GM12878 (cell line): ENCODE results near the gene CNN1. TPM values are rescaled to one million over a fixed set of nuclear protein-coding genes. Genes with fewer than 3 reads are reported as not detected.

ENCODE experiments used
- ATAC-seq: fragments of 200-7000 bp; cut with Tn5 transposase; 3 replicates; pipeline ENCODE4 v1.9.1; 2020; ENCODE audit warnings: mild to moderate bottlenecking, moderate library complexity
- BruUV-seq: library from RNA; stranded (reverse); fragments of 400-500 nt; replicated peaks from 2 replicates; lab custom pipeline; 2021; lab: Mats Ljungman, UMichigan
- CTCF ChIA-PET: fragments of 300-600 bp; sonication (Branson Sonifier 250); formaldehyde crosslinking; extraction: SDS; loops from one replicate; lab custom pipeline; 2021; ENCODE audit warnings: inconsistent platforms; lab: Yijun Ruan, JAX
- POLR2A ChIA-PET: fragments of 350-600 bp; formaldehyde crosslinking; extraction: SDS; loops from one replicate; lab custom pipeline; 2021; ENCODE audit warnings: inconsistent platforms; lab: Charles Lee
- RAD21 ChIA-PET: fragments of 300-600 bp; sonication (Branson Sonifier 250); formaldehyde crosslinking; loops from one replicate; lab custom pipeline; 2023; ENCODE audit warnings: antibody characterized with exemption; ENCODE audit not compliant: unreplicated experiment; lab: Charles Lee
- SMC1A ChIA-PET: fragments of 300-600 bp; sonication (Branson Sonifier 250); formaldehyde crosslinking; loops from one replicate; lab custom pipeline; 2023; ENCODE audit not compliant: unreplicated experiment, uncharacterized antibody; lab: Charles Lee
- DNase-seq: peaks from one replicate; pipeline ENCODE4 v3.0.0-alpha.2; 2011; ENCODE audit warnings: low read depth, low spot score
- FAIRE-seq: peaks from 3 replicates; lab custom pipeline; 2011; peaks lifted over from hg19 to GRCh38; lab: Jason Lieb, UNC
- H2AFZ ChIP-seq: 2 replicates; pipeline ENCODE4 v1.6.0; 2011; ENCODE audit warnings: low read depth, low read length, control low read depth; ENCODE audit not compliant: control insufficient read depth
- H3K27ac ChIP-seq: 2 replicates; pipeline ENCODE4 v1.5.1; 2011; ENCODE audit warnings: control low read depth; ENCODE audit not compliant: control insufficient read depth, insufficient read depth
- H3K27me3 ChIP-seq, 2 experiments: replicated peaks in 1 of 2; 2 replicates each; pipeline versions ENCODE4 v1.6.0 to v1.6.1; 2011; ENCODE audit warnings: low read length in 1 of 2; ENCODE audit not compliant: control insufficient read depth in 2 of 2, insufficient read depth in 2 of 2
- H3K36me3 ChIP-seq, 2 experiments: 2 replicates each; pipeline ENCODE4 v1.5.1; 2011; ENCODE audit warnings: low read length in 1 of 2; ENCODE audit not compliant: control insufficient read depth in 2 of 2, insufficient read depth in 2 of 2
- H3K4me1 ChIP-seq: 2 replicates; pipeline ENCODE4 v1.6.1; 2011; ENCODE audit warnings: mild to moderate bottlenecking, low read length, moderate library complexity, mixed read lengths; ENCODE audit not compliant: control insufficient read depth, insufficient read depth
- H3K4me2 ChIP-seq: 2 replicates; pipeline ENCODE4 v1.6.0; 2011; ENCODE audit warnings: control low read depth; ENCODE audit not compliant: control insufficient read depth, insufficient read depth
- H3K4me3 ChIP-seq: fragments of 200-600 bp; sonication (generic); 2 replicates; pipeline ENCODE4 v1.5.1; 2016
- H3K79me2 ChIP-seq: 2 replicates; pipeline ENCODE4 v1.6.0; 2011; ENCODE audit warnings: low read length; ENCODE audit not compliant: control insufficient read depth, insufficient read depth
- H3K9ac ChIP-seq: 2 replicates; pipeline ENCODE4 v1.8.0; 2011; ENCODE audit warnings: low read length, control low read depth, mixed read lengths; ENCODE audit not compliant: control insufficient read depth, insufficient read depth
- H3K9me3 ChIP-seq: replicated peaks from 3 replicates; pipeline ENCODE4 v1.5.1; 2011; ENCODE audit warnings: mild to moderate bottlenecking, low read length; ENCODE audit not compliant: control insufficient read depth, insufficient read depth
- H4K20me1 ChIP-seq: 2 replicates; pipeline ENCODE4 v1.6.0; 2011; ENCODE audit not compliant: control insufficient read depth, insufficient read depth
- CBX5 ChIP-seq: sonication (generic); IDR thresholded peaks from 2 replicates; pipeline ENCODE4 v1.6.1; 2016; ENCODE audit warnings: low read depth, moderate library complexity, mild to moderate bottlenecking, inconsistent platforms
- NFXL1 ChIP-seq: fragments of 450-650 bp; IDR thresholded peaks from 2 replicates; pipeline ENCODE4 v1.6.1; 2017; ENCODE audit warnings: antibody characterized with exemption, mild to moderate bottlenecking, borderline replicate concordance
- NR2C1 ChIP-seq: fragments of 450-650 bp; IDR thresholded peaks from 2 replicates; pipeline ENCODE4 v1.6.1; 2017; ENCODE audit warnings: antibody characterized with exemption, mild to moderate bottlenecking, moderate library complexity
- PKNOX1 ChIP-seq: fragments of 450-650 bp; IDR thresholded peaks from 2 replicates; pipeline ENCODE4 v1.6.1; 2016; ENCODE audit warnings: mild to moderate bottlenecking
- RCOR1 ChIP-seq: conservative IDR thresholded peaks from 2 replicates; pipeline ENCODE4 v1.6.1; 2012; ENCODE audit warnings: low read depth, low read length, improper control_type of control experiment
- TAF1 ChIP-seq: IDR thresholded peaks from 2 replicates; pipeline ENCODE4 v1.6.1; 2011; ENCODE audit warnings: mild to moderate bottlenecking, low read depth, low read length, borderline replicate concordance
- ZSCAN29 ChIP-seq: fragments of 450-650 bp; IDR thresholded peaks from 2 replicates; pipeline ENCODE4 v1.6.1; 2017; ENCODE audit warnings: mild to moderate bottlenecking, moderate library complexity
- WGBS: methylation state at CpG from one replicate; pipeline ENCODE4 v1.1.6; 2016; ENCODE audit warnings: low lambda C conversion rate; ENCODE audit not compliant: insufficient replicate concordance, insufficient coverage; ENCODE audit errors: missing lambda C conversion rate; 5-methylcytosine and 5-hydroxymethylcytosine counted together
- in situ Hi-C: fragments of 300-500 bp; cut with MboI; formaldehyde crosslinking; loops from 9 replicates; pipeline ENCODE4 v1.14.3; 2018; ENCODE audit warnings: mixed read lengths
- intact Hi-C: fragments of 100-400 bp; cut with micrococcal nuclease; formaldehyde crosslinking; loops from one replicate; pipeline ENCODE4 v1.14.2; 2022; ENCODE audit not compliant: unreplicated experiment
- polyA plus RNA-seq, 11 experiments: library from polyadenylated mRNA; depleted of rRNA in 4 of 11; unstranded in 6 of 11; stranded (reverse) in 5 of 11; fragments of >200 nt; fragmentation: Nextera tagmentation in 4 of 11; fragmentation: Illumina TruSeq in 1 of 11; extraction: Ambion mirVana in 4 of 11; extraction: Trizol in 1 of 11; gene quantifications; 1 replicate in 1 of 11; 2 replicates in 10 of 11; pipeline versions ENCODE4 v1.2.1 to v1.2.3, GENCODE V29; 2011 to 2016; ENCODE audit warnings: inconsistent platforms in 2 of 11, missing spikeins in 2 of 11, low read depth in 1 of 11
- total RNA-seq, 4 experiments: library from RNA; depleted of rRNA in 3 of 4; stranded (reverse); fragments of >200 nt in 3 of 4; fragmentation: Illumina TruSeq in 1 of 4; extraction: Trizol in 1 of 4; gene quantifications; 2 replicates each; pipeline versions ENCODE4 v1.2.1 to v1.2.3, GENCODE V29; 2013 to 2021

The CNN1 gene
- total and polyA plus RNA-seq, 10 of the 15 experiments (the other 5 are each of a cell fraction or from before 2014, with no cell fraction given), result 0.03 to 0.58 (median 0.22) TPM; not detected in 1

DNA sequence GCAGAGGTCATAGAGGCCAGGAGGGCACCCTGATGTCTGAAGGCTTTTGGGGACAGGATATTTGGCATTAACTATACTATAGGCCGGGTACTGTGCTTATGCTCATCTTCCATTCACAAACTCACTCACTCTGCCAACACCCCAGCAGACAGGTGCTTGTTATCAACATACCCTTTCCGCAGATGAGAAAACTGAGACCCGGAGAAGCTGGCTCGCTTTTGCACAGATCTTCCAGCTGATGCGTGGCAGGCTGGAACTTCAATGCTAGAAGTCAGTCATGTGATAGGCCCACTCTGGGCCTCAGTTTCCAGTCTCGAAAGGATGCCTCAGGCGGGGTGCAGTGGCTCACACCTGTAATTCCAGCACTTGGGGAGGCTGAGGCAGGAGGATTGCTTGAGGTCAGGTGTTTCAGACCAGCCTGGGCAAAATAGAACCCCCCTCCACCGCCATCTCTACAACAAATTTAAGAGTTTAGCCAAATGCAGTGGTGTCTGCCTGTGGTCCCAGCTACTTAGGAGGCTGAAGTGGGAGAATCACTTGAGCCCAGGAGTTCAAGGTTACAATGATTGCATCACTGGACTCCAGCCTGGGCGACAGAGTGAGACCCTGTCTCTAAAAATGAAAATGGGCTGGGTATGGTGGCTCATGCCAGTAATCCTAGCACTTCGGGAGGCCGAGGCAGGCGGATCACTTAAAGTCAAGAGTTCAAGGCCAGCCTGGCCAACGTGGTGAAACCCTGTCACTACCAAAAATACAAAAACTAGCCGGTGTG is 9.5 kb downstream of the CNN1 start (continued):
- TF ChIP-seq PKNOX1 (no peak), RCOR1 (no peak)

GRCh38 chr19:11549386-11549953 is 10.8 kb downstream of the CNN1 start:
- DNase-seq (no peak), ATAC-seq (no peak), FAIRE-seq (no peak)
- Histone ChIP-seq H3K4me2 (no peak overlapping the region), H3K27me3 (no peaks in the 10 kb centered on the region), H3K9ac (no peak overlapping the region), H3K79me2 (peaks cover 3% of the 10 kb centered on the region), H3K36me3 (peaks cover 7 to 24% of the 10 kb centered on the region in 2 experiments; a peak in 3 of 4 replicates), H3K4me1 (peaks cover 21% of the 10 kb centered on the region), H3K4me3 (no peak overlapping the region), H2AFZ (no peak overlapping the region), H4K20me1 (no peaks in the 10 kb centered on the region), H3K27ac (no peak overlapping the region), H3K9me3 (no peaks in the 10 kb centered on the region)
- intact Hi-C loops, result no loop called here
- CTCF ChIA-PET, result interaction anchor here (0.6 to 0.9 kb wide), 2 partner anchors 13 to 282 kb away, joined by 3 read pairs; no protein-coding TSS in a partner anchor
- WGBS, result 72% methylated on average over 24 of the region's 24 CpGs
- TF ChIP-seq NFXL1 (no peak), CBX5 (no peak), NR2C1 (no peak), ZSCAN29 (no peak), TAF1 (no peak)
- SMC1A ChIA-PET, result no interaction called here
- POLR2A ChIA-PET, result no interaction called here
- RAD21 ChIA-PET, result interaction anchor here (0.6 kb wide), 1 partner anchor 54 kb away, joined by 3 read pairs; no protein-coding TSS in a partner anchor
- in situ Hi-C loops, result no loop called here
- BruUV-seq, result no TSS peak
